ENCODE measurements around the gene CPEB4.

- TF ChIP-seq DACH1 (IDR thresholded peaks at IDR 0.05; ENCODE audit: partially characterized antibody) (no peak), ZC3H4 (CRISPR knock-in tag; IDR thresholded peaks at IDR 0.05; ENCODE audit: borderline replicate concordance) (no peak), ZNF263 (CRISPR knock-in tag; IDR thresholded peaks at IDR 0.05; ENCODE audit: borderline replicate concordance) (no peak), SREBF1 (IDR thresholded peaks at IDR 0.05; ENCODE audit: borderline replicate concordance, low read depth, low read length) (no peak)
These were observed 23.8 kb upstream of the CPEB4 start for GRCh38 chr5:173864126-173865050.
